ENCODE results near the gene PRKCA.

PRKCA gene

DNA sequence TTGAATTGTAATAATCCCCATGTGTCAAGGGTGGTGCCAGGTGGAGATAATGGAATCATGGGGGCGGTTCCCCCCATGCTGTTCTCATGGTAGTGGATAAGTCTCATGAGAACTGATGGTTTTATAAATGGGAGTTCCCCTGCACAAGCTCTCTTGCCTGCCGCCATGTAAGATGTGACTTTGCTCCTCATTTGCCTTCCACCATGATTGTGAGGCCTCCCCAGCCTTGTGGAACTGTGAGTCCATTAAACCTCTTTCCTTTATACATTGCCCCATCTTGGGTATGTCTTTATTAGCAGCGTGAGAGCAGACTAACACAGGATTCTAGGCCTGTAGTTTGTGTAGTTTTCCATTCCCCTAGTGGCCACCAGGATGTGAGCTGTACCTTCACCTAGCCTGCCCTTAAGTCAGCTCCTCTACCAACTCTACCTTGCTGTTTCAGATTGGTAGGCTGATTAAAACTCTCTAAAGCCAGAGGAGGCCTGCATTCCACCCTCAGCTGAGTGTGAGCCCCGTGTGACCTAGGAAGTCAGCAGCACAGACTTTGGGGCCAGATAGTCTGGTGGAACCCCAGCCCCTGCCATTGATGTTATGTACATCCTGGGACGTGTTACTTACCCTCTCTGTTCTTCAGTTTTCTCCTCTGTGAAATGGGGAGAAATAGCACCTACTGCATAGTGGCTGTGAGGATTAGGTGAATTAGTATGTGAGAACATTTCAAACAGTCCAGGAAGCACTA is 280.1 kb downstream of the PRKCA start:
- Histone ChIP-seq H3K36me3 (ENCODE audit: low read depth) (no peaks in the 10 kb centered on the region), H3K4me1 (ENCODE audit: insufficient read depth, poor library complexity, severe bottlenecking) (no peaks in the 10 kb centered on the region), H3K9me3 (ENCODE audit: severe bottlenecking) (no peaks in the 10 kb centered on the region), H3K4me3 (ENCODE audit: severe bottlenecking) (no peak overlapping the region), H3K27me3 (ENCODE audit: insufficient read depth, poor library complexity, severe bottlenecking) (no peaks in the 10 kb centered on the region), H3K27ac (ENCODE audit: poor library complexity, severe bottlenecking) (no peak overlapping the region)
- no peak for ATAC-seq (ENCODE audit: low read depth)
- no peak for DNase-seq (ENCODE audit: low spot score)
- TF ChIP-seq, protein P1, sequence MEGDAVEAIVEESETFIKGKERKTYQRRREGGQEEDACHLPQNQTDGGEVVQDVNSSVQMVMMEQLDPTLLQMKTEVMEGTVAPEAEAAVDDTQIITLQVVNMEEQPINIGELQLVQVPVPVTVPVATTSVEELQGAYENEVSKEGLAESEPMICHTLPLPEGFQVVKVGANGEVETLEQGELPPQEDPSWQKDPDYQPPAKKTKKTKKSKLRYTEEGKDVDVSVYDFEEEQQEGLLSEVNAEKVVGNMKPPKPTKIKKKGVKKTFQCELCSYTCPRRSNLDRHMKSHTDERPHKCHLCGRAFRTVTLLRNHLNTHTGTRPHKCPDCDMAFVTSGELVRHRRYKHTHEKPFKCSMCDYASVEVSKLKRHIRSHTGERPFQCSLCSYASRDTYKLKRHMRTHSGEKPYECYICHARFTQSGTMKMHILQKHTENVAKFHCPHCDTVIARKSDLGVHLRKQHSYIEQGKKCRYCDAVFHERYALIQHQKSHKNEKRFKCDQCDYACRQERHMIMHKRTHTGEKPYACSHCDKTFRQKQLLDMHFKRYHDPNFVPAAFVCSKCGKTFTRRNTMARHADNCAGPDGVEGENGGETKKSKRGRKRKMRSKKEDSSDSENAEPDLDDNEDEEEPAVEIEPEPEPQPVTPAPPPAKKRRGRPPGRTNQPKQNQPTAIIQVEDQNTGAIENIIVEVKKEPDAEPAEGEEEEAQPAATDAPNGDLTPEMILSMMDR (IDR thresholded peaks at IDR 0.05; ENCODE audit: poor library complexity, severe bottlenecking) = no peak

DNA sequence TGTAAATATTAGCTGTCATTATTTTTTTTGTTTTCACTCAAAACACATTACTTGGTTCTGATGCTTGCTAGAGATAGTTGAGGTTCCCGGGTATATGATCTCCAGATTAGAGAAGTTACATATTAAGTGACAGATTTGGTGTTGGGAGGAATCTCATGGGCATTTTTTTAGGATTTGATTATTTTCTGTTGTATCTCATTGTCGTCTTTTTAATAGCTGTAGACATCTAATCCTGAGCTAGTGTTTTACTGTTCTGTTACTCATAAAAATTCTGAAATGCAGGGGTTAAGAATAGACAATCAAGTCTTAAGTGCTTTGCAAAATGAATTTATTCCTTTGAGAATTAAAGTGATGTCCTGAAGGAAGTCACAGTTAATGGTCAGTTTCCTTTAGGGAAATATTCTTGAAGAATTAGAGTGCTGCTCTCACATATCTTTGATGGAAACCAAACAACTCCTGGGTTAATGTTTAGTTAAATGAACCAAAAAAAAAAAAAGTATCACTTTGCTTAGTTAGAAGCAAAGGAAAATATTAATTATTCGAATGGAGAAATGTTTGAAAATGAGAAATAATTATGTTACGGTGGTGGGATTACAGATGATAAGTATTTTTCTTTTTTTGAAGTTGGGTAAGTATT is 280.8 kb downstream of the PRKCA start:
- ATAC-seq (ENCODE audit: low read depth) = no peak
- Histone ChIP-seq H3K9me3 (ENCODE audit: severe bottlenecking) (no peaks in the 10 kb centered on the region), H3K27ac (ENCODE audit: poor library complexity, severe bottlenecking) (no peak overlapping the region), H3K27me3 (ENCODE audit: insufficient read depth, poor library complexity, severe bottlenecking) (no peaks in the 10 kb centered on the region), H3K4me1 (ENCODE audit: insufficient read depth, poor library complexity, severe bottlenecking) (no peaks in the 10 kb centered on the region), H3K36me3 (ENCODE audit: low read depth) (no peaks in the 10 kb centered on the region), H3K4me3 (ENCODE audit: severe bottlenecking) (no peak overlapping the region)
- DNase-seq (ENCODE audit: low spot score) = no peak
- TF ChIP-seq, protein P1 (IDR thresholded peaks at IDR 0.05; ENCODE audit: poor library complexity, severe bottlenecking) = no peak

GRCh38 chr17:66584927-66585326 is 282.5 kb downstream of the PRKCA start:
- no peaks in the 10 kb centered on the region for H3K27me3 ChIP-seq (ENCODE audit: insufficient read depth, poor library complexity, severe bottlenecking)
- H3K36me3 ChIP-seq (ENCODE audit: low read depth) = no peaks in the 10 kb centered on the region
- no peak overlapping the region for H3K27ac ChIP-seq (ENCODE audit: poor library complexity, severe bottlenecking)
- H3K9me3 ChIP-seq (ENCODE audit: severe bottlenecking) = no peaks in the 10 kb centered on the region
- ATAC-seq (ENCODE audit: low read depth) (no peak), DNase-seq (ENCODE audit: low spot score) (no peak)
- no peaks in the 10 kb centered on the region for H3K4me1 ChIP-seq (ENCODE audit: insufficient read depth, poor library complexity, severe bottlenecking)
- TF ChIP-seq, protein P1 (IDR thresholded peaks at IDR 0.05; ENCODE audit: poor library complexity, severe bottlenecking) = no peak
- H3K4me3 ChIP-seq (ENCODE audit: severe bottlenecking) = no peak overlapping the region

GRCh38 chr17:66585472-66585871 is 283.1 kb downstream of the PRKCA start:
- no peak overlapping the region for H3K27ac ChIP-seq (ENCODE audit: poor library complexity, severe bottlenecking)
- no peak overlapping the region for H3K4me3 ChIP-seq (ENCODE audit: severe bottlenecking)
- H3K4me1 ChIP-seq (ENCODE audit: insufficient read depth, poor library complexity, severe bottlenecking) = no peaks in the 10 kb centered on the region
- ATAC-seq (ENCODE audit: low read depth) (no peak), DNase-seq (ENCODE audit: low spot score) (no peak)
- H3K36me3 ChIP-seq (ENCODE audit: low read depth) = no peaks in the 10 kb centered on the region
- TF ChIP-seq, protein P1 (IDR thresholded peaks at IDR 0.05; ENCODE audit: poor library complexity, severe bottlenecking) = no peak
- no peaks in the 10 kb centered on the region for H3K27me3 ChIP-seq (ENCODE audit: insufficient read depth, poor library complexity, severe bottlenecking)
- no peaks in the 10 kb centered on the region for H3K9me3 ChIP-seq (ENCODE audit: severe bottlenecking)

DNA sequence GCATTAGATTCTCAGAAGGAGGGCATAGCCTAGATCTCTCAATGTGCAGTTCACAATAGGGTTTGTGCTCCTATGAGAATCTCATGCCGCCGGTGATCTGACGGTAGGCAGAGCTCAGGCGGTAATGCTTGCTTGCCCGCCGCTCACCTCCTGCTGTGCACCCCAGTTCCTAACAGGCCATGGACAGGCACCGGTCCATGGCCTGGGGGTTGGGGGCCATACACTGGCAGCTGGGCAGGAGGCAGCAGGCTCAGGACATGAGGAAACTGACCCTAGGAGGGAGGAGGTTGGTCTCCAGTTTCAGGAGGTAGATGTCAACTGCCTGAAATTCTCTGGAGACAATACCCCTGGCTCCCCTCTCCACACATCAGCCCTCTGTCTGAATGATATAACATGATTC is 287.5 kb downstream of the PRKCA start:
- Histone ChIP-seq H3K4me1 (ENCODE audit: insufficient read depth, poor library complexity, severe bottlenecking) (no peaks in the 10 kb centered on the region), H3K27ac (ENCODE audit: poor library complexity, severe bottlenecking) (no peak overlapping the region), H3K9me3 (ENCODE audit: severe bottlenecking) (no peaks in the 10 kb centered on the region), H3K4me3 (ENCODE audit: severe bottlenecking) (no peak overlapping the region), H3K27me3 (ENCODE audit: insufficient read depth, poor library complexity, severe bottlenecking) (no peaks in the 10 kb centered on the region), H3K36me3 (ENCODE audit: low read depth) (no peaks in the 10 kb centered on the region)
- DNase-seq (ENCODE audit: low spot score) (no peak), ATAC-seq (ENCODE audit: low read depth) (no peak)
- TF ChIP-seq, protein P1 (IDR thresholded peaks at IDR 0.05; ENCODE audit: poor library complexity, severe bottlenecking) = no peak

Data from RWPE2 (cell line).